Heart right ventricle (tissue), 16 donors: ENCODE data around the gene ANP32B. TPM values are rescaled to one million over a fixed set of nuclear protein-coding genes. Genes with fewer than 3 reads are reported as not detected.

ENCODE experiments used
- ATAC-seq, 8 donors: fragments of 200-7000 bp; cut with Tn5 transposase; one replicate each; pipeline ENCODE4 v1.9.1; 2020; ENCODE audit warnings: mild to moderate bottlenecking in 8 of 8, moderate library complexity in 8 of 8, moderate number of reproducible peaks in 1 of 8
- DNase-seq, 2 donors: peaks; one replicate each; pipeline ENCODE4 v3.0.0-alpha.2; 2020
- H3K27ac ChIP-seq, 10 donors: fragments of 200-600 bp; sonication (generic) in 2 of 10; one replicate each; pipeline versions ENCODE4 v1.5.0 to v1.8.0; 2020 to 2022; ENCODE audit warnings: mild to moderate bottlenecking in 3 of 10
- H3K27me3 ChIP-seq, 7 donors: fragments of 200-600 bp; one replicate each; pipeline ENCODE4 v1.8.0; 2021 to 2022; ENCODE audit warnings: mild to moderate bottlenecking in 2 of 7
- H3K36me3 ChIP-seq, 9 donors: fragments of 200-600 bp; sonication (generic) in 1 of 9; one replicate each; pipeline versions ENCODE4 v1.5.0 to v1.8.0; 2020 to 2022; ENCODE audit warnings: mild to moderate bottlenecking in 2 of 9
- H3K4me1 ChIP-seq, 9 donors: fragments of 200-600 bp; sonication (generic) in 1 of 9; one replicate each; pipeline versions ENCODE4 v1.5.0 to v1.8.0; 2020 to 2022; ENCODE audit warnings: mild to moderate bottlenecking in 4 of 9
- H3K4me3 ChIP-seq, 10 donors: fragments of 200-600 bp; sonication (generic) in 2 of 10; one replicate each; pipeline versions ENCODE4 v1.5.0 to v1.8.0; 2020 to 2022; ENCODE audit warnings: mild to moderate bottlenecking in 7 of 10, moderate library complexity in 2 of 10
- H3K9me3 ChIP-seq, 11 donors: fragments of 200-600 bp in 10 of 11; sonication (generic) in 2 of 11; one replicate each; pipeline versions ENCODE4 v1.5.0 to v1.8.0; 2013 to 2022; ENCODE audit warnings: mild to moderate bottlenecking in 2 of 11, control low read depth in 1 of 11, moderate library complexity in 1 of 11
- CTCF ChIP-seq, 9 donors: fragments of 200-600 bp; sonication (generic) in 2 of 9; IDR thresholded peaks; one replicate each; pipeline versions ENCODE4 v1.5.0 to v1.8.0; 2021 to 2022; ENCODE audit warnings: antibody characterized with exemption in 9 of 9, mild to moderate bottlenecking in 5 of 9, moderate library complexity in 1 of 9
- WGBS, 2 donors: extraction: QIAGEN DNeasy Blood & Tissue Kit; methylation state at CpG; one replicate each; pipeline ENCODE4 v1.1.7; 2013; ENCODE audit warnings: inconsistent platforms in 1 of 2; 5-methylcytosine and 5-hydroxymethylcytosine counted together
- intact Hi-C, 10 donors: fragments of 100-400 bp; cut with DNase I; formaldehyde crosslinking; loops; one replicate each; pipeline versions ENCODE4 v1.11.1 to v1.14.2; 2022
- polyA plus RNA-seq, 2 donors: library from polyadenylated mRNA; stranded (reverse); fragments of 200-250 nt; gene quantifications; one replicate each; pipeline ENCODE4 v1.2.3, GENCODE V29; 2013
- total RNA-seq, 10 donors: library from RNA; stranded (reverse); fragmentation: NEBNext Ultra II Directional in 3 of 10; extraction: Animal tissue kit (Norgen Biotek cat#: 25700) in 3 of 10; gene quantifications; one replicate each; pipeline versions ENCODE4 v1.2.1 to v1.2.4, GENCODE V29; 2021 to 2023
- donor health status: Arrhythmogenic right ventricular cardiomyopathy.
- donor health status: ischemic (EF 13 %, LVEDD 7.1; RV severe dilation, severe dysfunction).
- donor health status: healthy with polysubstance abuse.
- donor health status: DM: no; HTN: yes; CAD: no.
- donor health status: DM: no; HTN: no; CAD: no.
- donor health status: ischemic (EF 25% LVEDD 6.9; RV normal size, moderate dysfunction).
- donor health status: ischemic (EF 25% LVEDD 5.7; RV mildly dilated, moderate dysfunction).
- donor health status: healthy.
- donor health status: DM: yes; HTN: yes; CAD: no.
- donor health status: Ischemic cardiomyopathy.
- donor health status: ischemic (EF 35%, LVEDD 5.7; RV mildly dilated, moderate dysfunction).
- donor health status: nonischemic (EF 11% LVEDD 7.7; RV severe dilation, severe dysfunction).
- donor health status: DM: yes; HTN: yes; CAD: no.
- donor health status: PGD.
- donor health status: ischemic (EF 29% LVEDD 5.4; RV normal size, mild dysfunction).
- donor health status: nonischemic (EF 23%, LVEDD 6.1; RV moderate dilation, normal function).

ANP32B gene
- total and polyA plus RNA-seq, 12 donors, result 48.2 to 69.3 (median 61.2) TPM

- TF ChIP-seq CTCF (IDR thresholded peaks at IDR 0.05), result no peak
- 81 to 82% methylated on average over 7 of the region's 7 CpGs for WGBS, 2 donors
- H3K27me3 ChIP-seq, result no peaks in the 10 kb centered on the region
- H3K4me1 ChIP-seq, result peaks cover 0 to 33% (median 23%) of the 10 kb centered on the region in 9 donors
- no peak for DNase-seq
- ATAC-seq, result no peak
- H3K36me3 ChIP-seq, result no peaks in the 10 kb centered on the region
- peaks cover 0 to 1% (median 0%) of the 10 kb centered on the region in 11 donors for H3K9me3 ChIP-seq
- H3K27ac ChIP-seq, result peak overlapping the region in 1 of 10 donors; percentile 51
- intact Hi-C loops, result loop anchor here in 6 of 10 donors (2.0 to 10.0 kb wide), 6 partner anchors 37 to 277 kb away; partner anchors contain the start of gene TBC1D2 (in 1 of the 6)
- H3K4me3 ChIP-seq, result no peak overlapping the region
Measured at GRCh38 chr9:97979788-97980478, 3.2 kb upstream of the ANP32B start.

GRCh38 chr9:97980479-97980803, 2.7 kb upstream of the ANP32B start:
- no peaks in the 10 kb centered on the region for H3K9me3 ChIP-seq
- ATAC-seq (no peak), DNase-seq (peak; percentile 48 to 51)
- intact Hi-C loops, result loop anchor here in 6 of 10 donors (2.0 to 10.0 kb wide), 6 partner anchors 37 to 277 kb away; partner anchors contain the start of gene TBC1D2 (in 1 of the 6)
- peak overlapping the region; percentile 1 to 99 (median 38) for H3K27ac ChIP-seq
- H3K4me1 ChIP-seq, result peaks cover 0 to 37% (median 23%) of the 10 kb centered on the region in 9 donors
- no peak overlapping the region for H3K4me3 ChIP-seq
- no peak for TF ChIP-seq CTCF (IDR thresholded peaks at IDR 0.05)
- WGBS, 2 donors, result 55 to 66% methylated on average over 4 of the region's 4 CpGs
- no peaks in the 10 kb centered on the region for H3K27me3 ChIP-seq
- H3K36me3 ChIP-seq, result no peaks in the 10 kb centered on the region

GRCh38 chr9:97980918-97981845, 2.0 kb upstream of the ANP32B start:
- Histone ChIP-seq H3K27ac (peak overlapping the region; percentile 1 to 99 (median 38)), H3K36me3 (no peaks in the 10 kb centered on the region), H3K9me3 (no peaks in the 10 kb centered on the region), H3K27me3 (no peaks in the 10 kb centered on the region), H3K4me3 (no peak overlapping the region), H3K4me1 (peaks cover 0 to 45% (median 29%) of the 10 kb centered on the region in 9 donors)
- intact Hi-C loops, result loop anchor here in 6 of 10 donors (2.0 to 10.0 kb wide), 6 partner anchors 36 to 276 kb away; partner anchors contain the start of gene TBC1D2 (in 1 of the 6)
- ATAC-seq (peak in 6 of 8 donors; percentile 4 to 76 (median 32)), DNase-seq (peak; percentile 41 to 45)
- TF ChIP-seq CTCF (IDR thresholded peaks at IDR 0.05), result no peak
- WGBS, 2 donors, result 43 to 52% methylated on average over 10 of the region's 10 CpGs
